GM19240 (cell line): ENCODE measurements around the gene CMBL.
"Not testable (repeated sequence)": the region's sequence is repeated elsewhere in the genome, so short reads cannot be mapped to it uniquely, and the experiment has no call there.

Source experiments
- DNase-seq: peaks from one replicate; pipeline ENCODE4 v3.0.0; 2011; ENCODE audit warnings: low spot score; ENCODE audit not compliant: insufficient read length

The CMBL gene

DNA sequence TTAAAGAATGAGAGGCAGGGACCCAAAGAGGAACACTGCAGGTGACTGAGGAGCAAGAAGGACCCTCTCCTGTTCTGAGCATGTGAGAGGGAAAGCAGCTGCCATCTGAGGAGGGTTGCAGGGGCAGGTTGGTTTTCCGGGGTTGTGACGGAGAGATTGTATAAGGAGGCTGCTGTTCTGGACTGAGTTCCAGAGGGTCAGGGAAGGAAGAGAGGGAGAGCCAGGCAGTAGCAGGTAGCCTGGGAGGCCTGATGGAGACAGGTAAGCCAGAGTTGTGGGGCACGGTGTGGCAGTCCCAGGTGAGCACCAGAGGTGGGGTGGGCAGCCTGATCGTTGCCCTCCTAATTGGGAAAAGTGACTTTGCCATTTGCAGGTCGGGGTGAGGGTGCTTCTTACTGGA is 47.8 kb downstream of the CMBL start:
- no peak for DNase-seq

DNA sequence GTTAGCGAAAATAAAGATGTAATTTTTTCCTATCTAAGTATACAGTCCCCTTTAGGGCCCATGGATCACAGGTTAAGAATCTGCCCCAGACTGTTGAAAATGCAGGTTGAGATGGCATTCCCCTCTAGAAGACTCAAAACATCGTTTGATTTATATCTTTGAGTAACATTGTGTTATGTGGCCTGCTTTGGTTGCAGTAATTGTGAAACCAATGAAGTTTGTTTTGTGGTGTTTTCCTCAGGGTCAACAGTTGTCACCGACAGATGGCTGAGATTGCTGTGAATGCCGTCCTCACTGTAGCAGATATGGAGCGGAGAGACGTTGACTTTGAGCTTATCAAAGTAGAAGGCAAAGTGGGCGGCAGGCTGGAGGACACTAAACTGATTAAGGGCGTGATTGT is 49.8 kb downstream of the CMBL start:
- no peak for DNase-seq

DNA sequence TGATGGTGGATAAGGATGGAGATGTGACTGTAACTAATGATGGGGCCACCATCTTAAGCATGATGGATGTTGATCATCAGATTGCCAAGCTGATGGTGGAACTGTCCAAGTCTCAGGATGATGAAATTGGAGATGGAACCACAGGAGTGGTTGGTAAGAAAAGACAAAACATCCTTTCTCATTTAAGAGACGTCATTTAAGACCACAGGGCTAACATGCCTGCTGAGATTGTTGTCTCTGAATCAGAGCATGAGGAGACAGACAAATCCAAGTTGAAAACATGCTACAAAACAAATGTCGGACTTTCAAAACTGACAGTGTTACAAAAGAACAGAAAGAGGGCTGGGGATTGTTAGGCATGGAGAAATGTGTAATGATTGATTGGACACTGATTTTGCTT is 53.0 kb downstream of the CMBL start:
- DNase-seq, result no peak

DNA sequence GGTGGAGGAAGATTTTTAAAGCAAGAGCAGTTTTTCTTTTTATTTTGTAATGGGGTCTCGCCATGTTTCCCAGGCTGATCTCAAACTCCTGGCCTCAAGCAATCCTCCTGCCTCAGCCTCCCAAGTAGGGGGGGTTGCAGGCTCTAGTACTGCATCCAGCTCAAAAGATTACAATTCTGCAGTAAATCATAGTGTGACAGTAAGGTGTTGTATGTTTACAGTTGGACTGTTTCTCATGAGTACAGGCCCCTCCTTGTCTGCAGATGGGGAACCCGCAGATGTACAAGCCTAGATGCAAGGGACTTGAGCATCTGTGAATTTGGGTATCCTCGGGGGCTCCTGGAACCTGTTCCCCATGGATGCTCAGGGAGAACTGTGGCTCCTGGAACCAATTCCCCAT is 54.3 kb downstream of the CMBL start:
- DNase-seq, result no peak

DNA sequence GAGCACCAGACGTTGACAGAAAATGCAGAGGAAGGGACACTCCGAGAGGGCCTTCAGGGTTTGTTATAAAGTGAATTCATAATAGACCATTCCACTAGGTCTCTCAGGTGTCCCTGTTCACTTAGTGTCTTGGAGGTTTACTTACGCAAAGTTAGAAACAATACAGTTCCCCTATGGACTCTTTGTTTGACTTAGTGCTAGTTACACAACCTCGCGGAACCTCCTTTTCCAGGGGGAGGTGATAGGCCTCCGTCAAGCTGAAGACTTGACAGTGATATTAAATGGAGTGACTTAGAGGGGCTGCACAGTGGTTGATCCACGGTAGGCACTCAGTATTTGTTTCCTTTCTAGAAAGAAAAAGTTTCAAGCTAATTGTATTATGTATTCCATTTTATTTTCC is 56.3 kb downstream of the CMBL start:
- DNase-seq, result no peak

DNA sequence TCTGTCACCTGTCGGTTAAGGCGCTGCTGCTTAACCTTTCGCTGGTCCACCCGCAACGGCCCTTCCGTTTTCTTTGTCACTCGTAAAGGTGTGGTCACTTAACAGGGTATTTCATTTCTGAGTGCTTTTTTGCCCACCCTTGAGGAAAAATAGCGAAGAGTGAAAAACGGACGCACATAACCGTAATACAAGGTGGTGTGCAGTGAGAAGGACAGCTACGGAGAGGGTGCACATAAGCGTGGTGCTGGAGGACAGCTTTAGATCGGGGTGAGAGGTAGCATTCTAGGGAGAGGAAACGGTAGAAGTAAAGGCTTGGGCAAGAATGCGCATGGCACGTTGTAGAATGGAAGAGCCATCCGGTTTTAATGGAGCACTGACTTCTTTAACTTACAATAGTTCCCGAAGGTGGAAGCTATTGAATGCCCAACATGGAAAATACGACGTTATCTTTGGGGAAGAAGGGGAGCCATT is 56.9 kb downstream of the CMBL start:
- no peak for DNase-seq

DNA sequence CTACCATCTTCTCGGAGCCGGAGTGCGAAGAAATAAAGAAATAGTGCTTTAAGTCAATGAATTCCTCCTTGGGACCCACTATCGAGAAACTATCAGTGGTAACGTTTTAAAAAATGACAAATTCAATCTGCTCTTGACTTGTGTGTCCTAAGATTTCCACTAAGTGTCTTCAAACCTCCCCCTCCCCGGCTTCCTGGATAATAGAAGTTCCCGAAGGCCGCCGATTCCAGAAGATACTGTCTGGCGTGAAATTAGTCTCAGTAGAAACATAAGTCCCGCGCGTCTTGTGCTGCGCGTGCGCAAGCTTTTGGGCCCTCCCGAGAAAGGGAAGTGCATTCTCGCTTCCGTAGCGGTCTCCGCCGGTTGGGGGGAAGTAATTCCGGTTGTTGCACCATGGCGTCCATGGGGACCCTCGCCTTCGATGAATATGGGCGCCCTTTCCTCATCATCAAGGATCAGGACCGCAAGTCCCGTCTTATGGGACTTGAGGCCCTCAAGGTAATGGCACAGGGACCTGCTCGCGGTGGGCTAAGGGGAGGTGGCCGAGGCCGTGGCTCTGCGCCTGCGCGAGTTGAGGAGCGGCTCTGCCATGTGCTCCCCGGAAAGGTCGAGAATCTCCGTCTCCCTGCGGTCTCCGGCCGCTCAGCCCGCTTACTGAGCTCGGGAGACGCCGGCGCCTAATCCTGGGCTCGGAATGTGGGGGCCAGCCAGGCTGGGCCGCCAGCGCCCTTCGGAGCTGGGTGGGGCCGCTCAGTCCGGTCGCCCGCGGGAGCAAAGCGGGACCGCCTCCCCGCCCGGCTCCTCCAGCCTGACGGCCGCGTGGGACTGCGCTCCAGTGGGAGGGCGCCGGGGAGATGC is 57.5 kb downstream of the CMBL start, which contains the start of gene CCT5:
CCT5 (plus strand) TSS at position 333 of the 858 bp plus-strand sequence; CDS start at position 394, 61 bp downstream.
- DNase-seq, result peak; percentile 73

DNA sequence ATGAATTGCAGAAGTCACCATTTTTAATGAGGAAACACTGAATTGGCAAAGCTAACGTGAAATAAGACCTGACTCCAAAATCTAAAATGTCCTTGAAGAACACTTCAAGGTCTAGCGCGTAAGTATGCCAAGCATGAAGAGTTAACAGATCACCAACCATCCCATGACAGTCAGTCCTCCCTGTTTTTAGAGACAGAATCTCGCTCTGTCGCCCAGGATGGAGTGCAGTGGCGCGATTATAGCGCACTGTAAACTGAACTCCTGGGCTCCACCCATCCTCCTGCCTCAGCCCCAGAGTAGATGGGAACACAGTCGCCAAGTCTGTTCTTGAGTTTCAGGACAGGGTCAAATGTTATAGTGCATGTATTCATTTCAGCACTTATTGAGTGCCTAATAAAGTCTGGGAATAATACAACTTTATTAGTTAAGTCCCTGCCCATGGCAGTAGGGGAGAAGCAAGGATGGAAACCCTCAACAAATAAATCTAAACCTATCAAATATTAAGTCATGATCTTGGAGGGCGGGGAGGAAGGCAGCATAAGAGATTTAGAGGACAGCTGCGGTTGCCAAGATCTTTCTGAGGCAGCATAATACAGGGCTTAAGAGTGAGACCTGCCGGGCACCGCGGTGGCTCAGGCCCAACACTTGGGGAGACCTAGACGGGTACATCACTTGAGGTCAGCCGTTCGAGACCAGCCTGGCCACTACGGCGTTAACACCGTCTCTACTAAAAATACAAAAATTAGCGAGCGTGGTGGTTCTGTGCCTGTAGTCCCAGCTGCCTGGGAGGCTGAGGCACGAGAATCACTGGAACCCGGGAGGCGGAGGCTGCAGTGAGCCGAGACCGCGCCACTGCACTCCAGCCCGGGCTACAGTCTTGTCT is 59.1 kb downstream of the CMBL start:
- DNase-seq, result no peak

DNA sequence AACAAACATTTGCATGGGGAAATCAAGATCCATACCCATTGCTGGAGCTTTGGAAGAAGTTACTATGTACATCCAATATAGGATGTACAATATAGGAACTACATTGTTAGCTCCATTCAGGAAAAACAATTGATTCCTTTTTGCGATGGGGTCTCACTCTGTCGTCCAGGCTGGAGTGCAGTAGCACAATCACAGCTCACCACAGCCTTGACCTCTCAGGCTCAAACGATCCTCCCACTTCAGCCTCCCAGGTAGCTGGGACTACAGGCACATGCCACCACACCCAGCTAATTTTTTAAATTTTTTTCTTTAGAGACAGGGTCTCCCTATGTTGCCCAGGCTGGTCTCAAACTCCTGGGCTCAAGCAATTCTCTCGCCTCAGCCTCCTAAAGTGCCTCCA is 60.5 kb downstream of the CMBL start:
- not testable (repeated sequence) for DNase-seq

DNA sequence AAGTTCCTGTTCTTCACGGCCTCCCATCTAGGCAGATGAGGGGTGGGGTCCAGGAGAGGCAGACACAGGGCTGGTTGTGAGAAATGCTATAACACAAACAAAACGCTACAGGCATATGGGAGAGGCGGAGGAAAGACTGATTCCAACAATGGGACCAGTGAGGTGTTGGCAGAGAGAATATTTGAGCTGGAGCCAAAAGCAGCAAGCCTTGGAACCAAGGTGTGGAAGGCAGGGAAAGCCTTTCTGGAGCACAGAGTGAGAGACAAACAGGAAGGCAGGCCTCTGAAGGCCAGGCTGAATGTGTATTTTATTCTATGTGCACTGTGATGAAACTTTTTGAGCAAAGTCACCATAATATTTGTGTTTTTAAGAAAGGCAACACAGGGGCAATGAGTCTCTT is 60.9 kb downstream of the CMBL start:
- DNase-seq, result no peak

DNA sequence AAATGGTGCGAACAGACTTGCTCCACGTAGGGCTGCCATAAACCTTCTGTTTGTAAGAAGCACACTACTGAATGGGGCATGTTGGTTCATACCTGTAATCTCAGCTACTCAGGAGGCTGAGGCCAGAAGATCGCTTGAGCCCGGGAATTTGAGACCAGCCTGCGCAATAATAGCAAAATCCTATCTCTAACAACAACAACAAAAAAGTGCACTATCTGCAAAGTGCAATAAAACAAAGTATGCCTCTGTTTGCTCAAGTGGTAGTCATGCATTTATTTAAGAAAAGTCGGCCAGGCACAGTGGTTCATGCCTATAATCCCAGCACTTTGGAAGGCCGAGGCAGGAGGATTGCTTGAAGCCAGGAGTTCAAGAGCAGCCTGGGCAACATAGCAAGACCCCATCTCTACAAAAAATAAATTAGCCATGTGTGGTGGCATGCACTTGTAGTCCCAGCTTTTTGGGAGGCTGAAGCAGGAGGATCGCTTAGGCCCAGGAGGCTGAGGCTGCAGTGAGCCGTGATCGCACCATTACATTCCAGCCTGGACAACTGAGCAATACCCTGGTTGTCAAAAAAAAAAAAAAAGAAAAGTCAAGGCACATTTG is 63.3 kb downstream of the CMBL start:
- no peak for DNase-seq

DNA sequence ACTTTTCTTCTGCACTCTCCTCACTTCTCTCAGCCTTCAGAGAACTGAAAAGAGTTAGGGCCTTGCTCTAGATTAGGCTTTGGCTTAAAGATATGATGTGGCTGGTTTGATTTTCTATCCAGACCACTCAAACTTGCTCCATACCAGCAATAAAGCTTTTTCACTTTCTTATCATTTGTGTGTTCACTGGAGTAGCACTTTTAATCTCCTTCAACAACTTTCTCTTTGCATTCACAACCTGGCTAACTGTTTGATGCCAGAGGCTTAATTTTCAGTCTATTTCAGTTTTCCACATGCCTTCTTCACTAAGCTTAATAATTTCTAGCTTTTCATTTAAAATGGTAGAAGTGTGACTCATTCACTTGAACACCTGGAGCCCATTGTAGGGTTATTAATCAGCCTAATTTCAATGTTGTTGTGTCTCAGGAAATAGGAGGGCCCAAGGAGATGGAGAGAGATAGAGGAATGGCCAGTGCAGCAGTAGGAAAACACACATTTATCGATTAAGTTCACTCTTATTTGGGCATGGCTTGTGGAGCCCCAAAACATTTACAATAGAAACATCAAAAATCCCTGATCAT is 64.0 kb downstream of the CMBL start:
- DNase-seq, result no peak

DNA sequence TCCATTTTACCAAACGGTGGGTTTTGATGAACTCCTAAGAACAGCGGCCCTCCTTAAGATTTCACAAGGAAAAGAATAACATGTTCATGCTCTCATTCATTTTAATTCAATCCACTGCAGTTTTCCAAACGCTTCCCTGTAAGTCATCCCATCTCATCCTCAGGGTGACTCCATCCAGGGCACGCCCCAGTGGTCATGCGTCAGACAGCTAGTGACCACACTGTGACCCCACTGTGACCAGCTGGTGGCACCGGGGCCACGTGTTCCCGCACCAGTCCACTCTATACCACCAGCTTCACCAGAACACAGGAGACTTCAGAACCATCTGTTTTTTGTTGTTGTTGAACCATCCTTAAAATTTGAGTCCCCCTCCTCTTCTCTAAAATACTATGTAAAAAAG is 72.4 kb downstream of the CMBL start:
- no peak for DNase-seq

DNA sequence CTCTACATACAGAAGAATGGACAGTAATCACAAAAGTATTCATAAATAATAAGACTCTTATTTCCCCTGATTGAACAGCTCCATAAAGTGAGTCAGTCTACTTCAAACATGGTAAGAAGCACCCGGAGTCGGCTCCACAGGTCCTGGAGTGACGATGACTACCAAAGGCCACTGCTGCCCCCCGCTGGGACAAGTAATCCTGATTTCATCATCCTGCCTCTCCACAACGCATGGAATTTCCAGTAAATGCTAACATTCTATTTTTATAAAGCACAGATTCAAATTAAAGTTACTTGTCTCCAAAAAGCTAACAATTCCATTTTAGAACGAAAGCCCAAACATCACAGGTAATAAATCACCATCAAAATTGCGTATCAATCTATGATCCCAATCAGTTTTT is 74.2 kb downstream of the CMBL start:
- DNase-seq, result no peak

DNA sequence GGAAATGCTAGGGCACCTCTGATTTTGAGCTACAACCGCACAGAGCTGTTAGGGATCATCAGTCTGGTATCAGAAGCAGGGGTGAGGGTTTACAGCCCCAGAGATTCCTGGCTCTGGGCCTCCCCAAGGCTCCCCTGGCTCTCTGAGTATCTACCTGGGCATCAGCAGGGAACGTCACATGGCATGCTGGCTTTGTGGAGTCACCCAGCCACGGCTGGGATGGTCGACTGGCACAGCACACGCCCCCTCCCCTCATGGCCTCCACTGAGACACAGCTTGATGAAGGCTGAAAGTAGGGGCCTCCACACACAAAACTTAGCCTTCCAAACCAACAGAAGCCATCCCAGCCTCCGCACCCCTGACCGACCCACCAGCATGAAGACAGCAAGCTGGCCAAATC is 74.7 kb downstream of the CMBL start:
- DNase-seq, result no peak

DNA sequence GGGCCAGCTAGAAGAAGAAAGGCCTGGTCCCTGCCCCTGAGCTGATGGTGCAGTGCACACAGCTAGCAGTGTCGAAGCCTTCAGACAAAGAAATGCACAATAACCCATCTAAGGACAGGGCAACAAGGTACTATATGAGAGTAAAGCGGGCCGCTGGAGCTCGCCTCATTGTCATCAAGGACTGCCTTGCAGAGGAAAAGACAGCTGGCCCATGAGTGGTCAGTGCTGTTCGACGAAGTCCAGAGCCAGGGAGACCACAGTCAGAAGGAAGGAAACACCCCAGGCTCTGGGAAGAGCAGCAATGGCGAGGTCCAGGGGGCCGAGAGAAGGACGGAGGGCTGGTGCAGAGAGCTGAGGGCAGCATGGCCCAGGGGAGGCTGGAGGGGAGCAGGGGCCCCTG is 75.3 kb downstream of the CMBL start:
- DNase-seq, result no peak

DNA sequence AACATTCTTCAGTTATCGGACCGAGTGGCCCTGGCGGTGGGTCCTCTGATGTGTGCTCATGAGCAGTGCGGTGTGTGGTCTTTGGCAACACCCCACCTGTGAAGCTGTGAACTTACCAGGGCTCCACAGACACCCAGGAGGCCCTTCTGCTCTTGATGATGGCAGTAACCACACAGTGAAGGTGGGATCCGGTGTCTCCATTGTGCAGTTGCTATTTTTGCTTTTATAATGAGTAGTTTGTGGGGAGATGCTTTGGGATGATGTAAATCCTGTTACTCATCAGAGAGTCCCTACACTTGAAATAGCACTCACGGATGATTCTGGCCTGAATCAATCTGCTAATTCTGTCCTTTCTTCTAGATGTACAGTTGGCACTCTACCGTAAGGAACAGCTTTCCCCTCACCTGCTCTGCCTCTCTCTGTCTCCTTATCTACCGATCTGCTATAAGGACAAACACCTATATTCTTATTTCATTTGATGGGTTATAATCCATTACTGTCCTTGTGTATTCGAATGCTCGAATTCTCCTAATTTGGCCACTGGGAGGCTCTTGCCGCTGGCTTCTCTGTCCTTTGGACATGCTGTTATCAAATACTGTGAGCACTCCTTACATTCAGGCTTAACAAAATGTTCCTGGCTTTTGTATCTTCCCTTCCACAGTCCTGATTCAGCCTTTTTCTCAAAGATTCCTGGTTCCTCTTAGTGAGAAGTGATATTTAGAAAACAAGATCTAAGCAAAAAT is 78.2 kb downstream of the CMBL start:
- DNase-seq, result no peak

DNA sequence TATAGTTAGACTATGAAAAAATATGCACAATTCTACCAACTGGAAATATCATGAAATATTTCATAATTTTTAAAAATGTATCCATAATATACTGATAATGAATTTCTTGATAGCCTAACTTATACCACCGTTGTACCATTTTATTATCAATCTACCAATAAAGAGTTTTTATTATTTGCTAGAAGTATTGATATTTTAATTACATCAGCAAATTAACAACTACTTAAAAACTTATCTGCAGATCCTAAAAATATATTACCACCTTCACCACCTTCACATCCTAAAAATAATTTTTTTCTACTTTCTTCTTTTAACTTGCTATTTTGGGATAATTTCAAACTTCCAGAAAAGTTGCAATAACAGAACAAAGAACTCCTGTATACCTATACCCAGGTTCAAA is 79.4 kb downstream of the CMBL start:
- DNase-seq, result no peak
